Measurements from ENCODE around the gene DLG4. TPM values are rescaled to one million over a fixed set of nuclear protein-coding genes. Genes with fewer than 3 reads are reported as not detected.

Gene DLG4
- total and polyA plus RNA-seq, 5 donors from 2014 or later, result 0.22 to 2.9 (median 0.50) TPM

- Histone ChIP-seq H3K4me1 (ENCODE audit: control insufficient read depth, insufficient read depth, low read length, poor library complexity, severe bottlenecking) (no peaks in the 10 kb centered on the region), H3K36me3 (ENCODE audit: control insufficient read depth, insufficient read depth, low read length) (no peaks in the 10 kb centered on the region), H3K27me3 (ENCODE audit: control insufficient read depth, insufficient read depth, low read length) (no peaks in the 10 kb centered on the region), H3K9me3 (ENCODE audit: control insufficient read depth in 2 of 2, low read length in 2 of 2) (no peaks in the 10 kb centered on the region), H3K27ac (ENCODE audit: insufficient read depth, low read length, poor library complexity, severe bottlenecking) (no peak overlapping the region), H3K4me3 (ENCODE audit: low read depth, low read length) (no peak overlapping the region)
- H3K4me3 Mint-ChIP-seq, result no peak overlapping the region
- DNase-seq (no peak), ATAC-seq (ENCODE audit: low read depth in 2 of 2) (no peak)
- no peaks in the 10 kb centered on the region for H3K9me3 Mint-ChIP-seq
- peaks cover 1% of the 10 kb centered on the region for H3K27me3 Mint-ChIP-seq
- H3K27ac Mint-ChIP-seq, result no peak overlapping the region
- peaks cover 11% of the 10 kb centered on the region for H3K36me3 Mint-ChIP-seq
- peaks cover 0 to 2% (median under 1%) of the 10 kb centered on the region in 4 donors for H3K4me1 Mint-ChIP-seq
Measured at GRCh38 chr17:7191571-7192270, 27.9 kb downstream of the DLG4 start.

- peaks cover 0 to 8% (median 3%) of the 10 kb centered on the region in 4 donors for H3K4me1 Mint-ChIP-seq
- Histone ChIP-seq H3K4me1 (ENCODE audit: control insufficient read depth, insufficient read depth, low read length, poor library complexity, severe bottlenecking) (no peaks in the 10 kb centered on the region), H3K27me3 (ENCODE audit: control insufficient read depth, insufficient read depth, low read length) (no peaks in the 10 kb centered on the region), H3K27ac (ENCODE audit: insufficient read depth, low read length, poor library complexity, severe bottlenecking) (no peak overlapping the region), H3K9me3 (ENCODE audit: control insufficient read depth in 2 of 2, low read length in 2 of 2) (no peaks in the 10 kb centered on the region), H3K36me3 (ENCODE audit: control insufficient read depth, insufficient read depth, low read length) (no peaks in the 10 kb centered on the region), H3K4me3 (ENCODE audit: low read depth, low read length) (no peak overlapping the region)
- H3K27ac Mint-ChIP-seq, result no peak overlapping the region
- DNase-seq (no peak), ATAC-seq (ENCODE audit: low read depth in 2 of 2) (no peak)
- peaks cover 11% of the 10 kb centered on the region for H3K36me3 Mint-ChIP-seq
- H3K27me3 Mint-ChIP-seq, result peaks cover 7% of the 10 kb centered on the region
- H3K4me3 Mint-ChIP-seq, result no peak overlapping the region
- H3K9me3 Mint-ChIP-seq, result no peaks in the 10 kb centered on the region
Measured at GRCh38 chr17:7191069-7191468, 28.6 kb downstream of the DLG4 start.

- H3K27ac Mint-ChIP-seq, result no peak overlapping the region
Measured at GRCh38 chr17:7190276-7190917, 29.2 kb downstream of the DLG4 start.

GRCh38 chr17:7186241-7186640 is 33.4 kb downstream of the DLG4 start:
- Histone ChIP-seq H3K27ac (ENCODE audit: insufficient read depth, low read length, poor library complexity, severe bottlenecking) (no peak overlapping the region), H3K36me3 (ENCODE audit: control insufficient read depth, insufficient read depth, low read length) (no peaks in the 10 kb centered on the region), H3K9me3 (ENCODE audit: control insufficient read depth in 2 of 2, low read length in 2 of 2) (no peaks in the 10 kb centered on the region), H3K27me3 (ENCODE audit: control insufficient read depth, insufficient read depth, low read length) (no peaks in the 10 kb centered on the region), H3K4me3 (ENCODE audit: low read depth, low read length) (no peak overlapping the region), H3K4me1 (ENCODE audit: control insufficient read depth, insufficient read depth, low read length, poor library complexity, severe bottlenecking) (no peaks in the 10 kb centered on the region)
- no peak for ATAC-seq (ENCODE audit: low read depth in 2 of 2)
- DNase-seq, result peak in 1 of 3 donors; percentile 28
- H3K4me1 Mint-ChIP-seq, result peaks cover 0 to 7% (median 5%) of the 10 kb centered on the region in 4 donors
- H3K4me3 Mint-ChIP-seq, result no peak overlapping the region
- H3K9me3 Mint-ChIP-seq, result no peaks in the 10 kb centered on the region
- H3K27ac Mint-ChIP-seq, result peak overlapping the region in 2 of 3 donors; percentile 6
- peaks cover 7% of the 10 kb centered on the region for H3K27me3 Mint-ChIP-seq
- no peaks in the 10 kb centered on the region for H3K36me3 Mint-ChIP-seq

More at GRCh38 chr17:7190276-7190917, 29.2 kb downstream of the DLG4 start:
- peaks cover 7% of the 10 kb centered on the region for H3K27me3 Mint-ChIP-seq
- Histone ChIP-seq H3K4me1 (ENCODE audit: control insufficient read depth, insufficient read depth, low read length, poor library complexity, severe bottlenecking) (no peaks in the 10 kb centered on the region), H3K36me3 (ENCODE audit: control insufficient read depth, insufficient read depth, low read length) (no peaks in the 10 kb centered on the region), H3K27me3 (ENCODE audit: control insufficient read depth, insufficient read depth, low read length) (no peaks in the 10 kb centered on the region), H3K4me3 (ENCODE audit: low read depth, low read length) (no peak overlapping the region), H3K9me3 (ENCODE audit: control insufficient read depth in 2 of 2, low read length in 2 of 2) (no peaks in the 10 kb centered on the region), H3K27ac (ENCODE audit: insufficient read depth, low read length, poor library complexity, severe bottlenecking) (no peak overlapping the region)
- peaks cover 10% of the 10 kb centered on the region for H3K36me3 Mint-ChIP-seq
- DNase-seq, result no peak
- ATAC-seq (ENCODE audit: low read depth in 2 of 2), result no peak
- H3K4me3 Mint-ChIP-seq, result no peak overlapping the region
- H3K4me1 Mint-ChIP-seq, result peaks cover 0 to 8% (median 3%) of the 10 kb centered on the region in 4 donors
- H3K9me3 Mint-ChIP-seq, result no peaks in the 10 kb centered on the region

GRCh38 chr17:7184647-7185046 is 35.0 kb downstream of the DLG4 start:
- Histone ChIP-seq H3K27me3 (ENCODE audit: control insufficient read depth, insufficient read depth, low read length) (no peaks in the 10 kb centered on the region), H3K4me3 (ENCODE audit: low read depth, low read length) (no peak overlapping the region), H3K9me3 (ENCODE audit: control insufficient read depth in 2 of 2, low read length in 2 of 2) (no peaks in the 10 kb centered on the region), H3K36me3 (ENCODE audit: control insufficient read depth, insufficient read depth, low read length) (no peaks in the 10 kb centered on the region), H3K4me1 (ENCODE audit: control insufficient read depth, insufficient read depth, low read length, poor library complexity, severe bottlenecking) (no peaks in the 10 kb centered on the region), H3K27ac (ENCODE audit: insufficient read depth, low read length, poor library complexity, severe bottlenecking) (no peak overlapping the region)
- Mint-ChIP-seq H3K9me3 (no peaks in the 10 kb centered on the region), H3K27ac (no peak overlapping the region), H3K4me1 (peaks cover 0 to 7% (median 5%) of the 10 kb centered on the region in 4 donors), H3K36me3 (no peaks in the 10 kb centered on the region), H3K4me3 (no peak overlapping the region), H3K27me3 (peaks cover 7% of the 10 kb centered on the region)
- ATAC-seq (ENCODE audit: low read depth in 2 of 2) (no peak), DNase-seq (no peak)

GRCh38 chr17:7184091-7184488 is 35.5 kb downstream of the DLG4 start:
- Mint-ChIP-seq H3K27me3 (peaks cover 7% of the 10 kb centered on the region), H3K27ac (no peak overlapping the region), H3K4me3 (no peak overlapping the region), H3K4me1 (peaks cover 0 to 7% (median 5%) of the 10 kb centered on the region in 4 donors), H3K36me3 (no peaks in the 10 kb centered on the region), H3K9me3 (no peaks in the 10 kb centered on the region)
- H3K9me3 ChIP-seq (ENCODE audit: control insufficient read depth in 2 of 2, low read length in 2 of 2), result no peaks in the 10 kb centered on the region
- H3K27ac ChIP-seq (ENCODE audit: insufficient read depth, low read length, poor library complexity, severe bottlenecking), result no peak overlapping the region
- H3K4me3 ChIP-seq (ENCODE audit: low read depth, low read length), result no peak overlapping the region
- no peaks in the 10 kb centered on the region for H3K4me1 ChIP-seq (ENCODE audit: control insufficient read depth, insufficient read depth, low read length, poor library complexity, severe bottlenecking)
- ATAC-seq (ENCODE audit: low read depth in 2 of 2), result no peak
- H3K36me3 ChIP-seq (ENCODE audit: control insufficient read depth, insufficient read depth, low read length), result no peaks in the 10 kb centered on the region
- H3K27me3 ChIP-seq (ENCODE audit: control insufficient read depth, insufficient read depth, low read length), result no peaks in the 10 kb centered on the region
- DNase-seq, result no peak

- Mint-ChIP-seq H3K9me3 (no peaks in the 10 kb centered on the region), H3K4me1 (peaks cover 0 to 7% (median 5%) of the 10 kb centered on the region in 4 donors), H3K27ac (no peak overlapping the region), H3K36me3 (no peaks in the 10 kb centered on the region), H3K4me3 (peak overlapping the region in 1 of 4 donors; percentile 21), H3K27me3 (peaks cover 7% of the 10 kb centered on the region)
- H3K27me3 ChIP-seq (ENCODE audit: control insufficient read depth, insufficient read depth, low read length), result no peaks in the 10 kb centered on the region
- H3K4me1 ChIP-seq (ENCODE audit: control insufficient read depth, insufficient read depth, low read length, poor library complexity, severe bottlenecking), result no peaks in the 10 kb centered on the region
- no peaks in the 10 kb centered on the region for H3K9me3 ChIP-seq (ENCODE audit: control insufficient read depth in 2 of 2, low read length in 2 of 2)
- H3K4me3 ChIP-seq (ENCODE audit: low read depth, low read length), result no peak overlapping the region
- ATAC-seq (ENCODE audit: low read depth in 2 of 2) (no peak), DNase-seq (no peak)
- H3K36me3 ChIP-seq (ENCODE audit: control insufficient read depth, insufficient read depth, low read length), result no peaks in the 10 kb centered on the region
- no peak overlapping the region for H3K27ac ChIP-seq (ENCODE audit: insufficient read depth, low read length, poor library complexity, severe bottlenecking)
Measured at GRCh38 chr17:7183433-7184090, 36.1 kb downstream of the DLG4 start.

All from CD4-positive, CD25-positive, alpha-beta regulatory T cell (primary cell).